Body of pancreas (tissue), 4 donors: ENCODE results near the gene NPAS1.

Experiments
- POLR2A ChIP-seq, 3 donors: fragments of 450-650 bp; IDR thresholded peaks; one replicate each; pipeline ENCODE4 v1.6.1; 2016; ENCODE audit warnings: antibody characterized with exemption in 3 of 3, mild to moderate bottlenecking in 2 of 3
- TF ChIP-seq, protein P1 (sequence below), 7 experiments: fragments of 450-650 bp in 4 of 7; fragments of 200-600 bp in 3 of 7; sonication (generic) in 3 of 7; IDR thresholded peaks; one replicate each; pipeline ENCODE4 v1.5.1; 2016 to 2019; ENCODE audit warnings: antibody characterized with exemption in 7 of 7

DNA sequence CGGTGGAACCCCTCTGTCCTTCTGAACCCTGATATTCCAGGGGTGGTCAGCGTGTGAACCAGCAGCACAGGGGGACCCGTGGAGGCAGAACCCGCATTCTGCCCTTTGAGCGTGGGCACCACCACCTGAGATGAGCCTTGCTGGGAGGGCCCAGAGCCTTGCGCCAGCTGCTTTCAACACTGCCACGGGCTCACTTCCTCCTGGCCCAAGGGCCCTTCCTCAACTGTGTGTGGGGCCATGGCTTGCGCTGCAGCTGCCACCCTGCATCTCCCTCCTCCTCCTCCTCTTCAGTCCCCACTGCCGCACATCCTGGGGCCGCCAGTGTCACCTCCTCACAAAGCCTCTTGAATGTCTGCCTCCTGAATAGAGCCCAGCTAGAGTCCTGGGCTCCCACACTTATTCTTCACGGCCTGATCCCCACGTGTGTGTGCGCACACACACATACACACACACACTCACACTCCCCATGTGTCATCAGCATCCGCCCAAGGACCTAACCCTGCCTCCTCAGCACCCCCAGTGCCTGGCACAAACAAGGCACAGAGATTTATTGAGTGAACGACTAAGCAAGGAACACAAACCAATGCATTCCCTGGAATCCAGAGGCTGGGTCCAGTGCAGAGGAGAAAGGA lies 55.7 kb downstream of the NPAS1 start:
- TF ChIP-seq, protein P1, sequence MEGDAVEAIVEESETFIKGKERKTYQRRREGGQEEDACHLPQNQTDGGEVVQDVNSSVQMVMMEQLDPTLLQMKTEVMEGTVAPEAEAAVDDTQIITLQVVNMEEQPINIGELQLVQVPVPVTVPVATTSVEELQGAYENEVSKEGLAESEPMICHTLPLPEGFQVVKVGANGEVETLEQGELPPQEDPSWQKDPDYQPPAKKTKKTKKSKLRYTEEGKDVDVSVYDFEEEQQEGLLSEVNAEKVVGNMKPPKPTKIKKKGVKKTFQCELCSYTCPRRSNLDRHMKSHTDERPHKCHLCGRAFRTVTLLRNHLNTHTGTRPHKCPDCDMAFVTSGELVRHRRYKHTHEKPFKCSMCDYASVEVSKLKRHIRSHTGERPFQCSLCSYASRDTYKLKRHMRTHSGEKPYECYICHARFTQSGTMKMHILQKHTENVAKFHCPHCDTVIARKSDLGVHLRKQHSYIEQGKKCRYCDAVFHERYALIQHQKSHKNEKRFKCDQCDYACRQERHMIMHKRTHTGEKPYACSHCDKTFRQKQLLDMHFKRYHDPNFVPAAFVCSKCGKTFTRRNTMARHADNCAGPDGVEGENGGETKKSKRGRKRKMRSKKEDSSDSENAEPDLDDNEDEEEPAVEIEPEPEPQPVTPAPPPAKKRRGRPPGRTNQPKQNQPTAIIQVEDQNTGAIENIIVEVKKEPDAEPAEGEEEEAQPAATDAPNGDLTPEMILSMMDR (IDR thresholded peaks at IDR 0.05): no peak
- TF ChIP-seq POLR2A (IDR thresholded peaks at IDR 0.05): no peak
